ENCODE results near the gene UBP1. TPM values are rescaled to one million over a fixed set of nuclear protein-coding genes. Genes with fewer than 3 reads are reported as not detected.

Gene UBP1
- total and polyA plus RNA-seq, 2 experiments from 2014 or later = 33.5 to 50.3 TPM

- Histone ChIP-seq H3K4me2 (peak overlapping the region; percentile 85), H3K27me3 (no peaks in the 10 kb centered on the region), H2AFZ (no peak overlapping the region), H3K27ac (peak overlapping the region; percentile 96), H4K20me1 (ENCODE audit: insufficient read depth, poor library complexity, severe bottlenecking) (peaks cover 15% of the 10 kb centered on the region), H3K4me3 (no peak overlapping the region), H3K4me1 (ENCODE audit: insufficient read depth) (peaks cover 6% of the 10 kb centered on the region), H3K9me3 (ENCODE audit: low read depth) (no peaks in the 10 kb centered on the region), H3K9me2 (replicated peaks; ENCODE audit: insufficient read depth) (no peaks in the 10 kb centered on the region), H3K79me2 (peaks cover 25% of the 10 kb centered on the region), H3K36me3 (replicated peaks; ENCODE audit: insufficient read depth, low read depth) (no peaks in the 10 kb centered on the region)
- DNase-seq (ENCODE audit: low spot score) = no peak
- no peak for TF ChIP-seq EZH2 (IDR thresholded peaks at IDR 0.05; ENCODE audit: borderline replicate concordance)
- no peak for TF ChIP-seq EZH2phosphoT487 (IDR thresholded peaks at IDR 0.05; ENCODE audit: low read depth, severe bottlenecking, unreplicated experiment)
- TF ChIP-seq, protein P1, sequence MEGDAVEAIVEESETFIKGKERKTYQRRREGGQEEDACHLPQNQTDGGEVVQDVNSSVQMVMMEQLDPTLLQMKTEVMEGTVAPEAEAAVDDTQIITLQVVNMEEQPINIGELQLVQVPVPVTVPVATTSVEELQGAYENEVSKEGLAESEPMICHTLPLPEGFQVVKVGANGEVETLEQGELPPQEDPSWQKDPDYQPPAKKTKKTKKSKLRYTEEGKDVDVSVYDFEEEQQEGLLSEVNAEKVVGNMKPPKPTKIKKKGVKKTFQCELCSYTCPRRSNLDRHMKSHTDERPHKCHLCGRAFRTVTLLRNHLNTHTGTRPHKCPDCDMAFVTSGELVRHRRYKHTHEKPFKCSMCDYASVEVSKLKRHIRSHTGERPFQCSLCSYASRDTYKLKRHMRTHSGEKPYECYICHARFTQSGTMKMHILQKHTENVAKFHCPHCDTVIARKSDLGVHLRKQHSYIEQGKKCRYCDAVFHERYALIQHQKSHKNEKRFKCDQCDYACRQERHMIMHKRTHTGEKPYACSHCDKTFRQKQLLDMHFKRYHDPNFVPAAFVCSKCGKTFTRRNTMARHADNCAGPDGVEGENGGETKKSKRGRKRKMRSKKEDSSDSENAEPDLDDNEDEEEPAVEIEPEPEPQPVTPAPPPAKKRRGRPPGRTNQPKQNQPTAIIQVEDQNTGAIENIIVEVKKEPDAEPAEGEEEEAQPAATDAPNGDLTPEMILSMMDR (IDR thresholded peaks at IDR 0.05; ENCODE audit: poor library complexity) = no peak
- WGBS (ENCODE audit: low lambda C conversion rate, missing lambda C conversion rate) = 85% methylated on average over 4 of the region's 4 CpGs
These were observed 2.0 kb upstream of the UBP1 start for GRCh38 chr3:33442190-33442589.

DNA sequence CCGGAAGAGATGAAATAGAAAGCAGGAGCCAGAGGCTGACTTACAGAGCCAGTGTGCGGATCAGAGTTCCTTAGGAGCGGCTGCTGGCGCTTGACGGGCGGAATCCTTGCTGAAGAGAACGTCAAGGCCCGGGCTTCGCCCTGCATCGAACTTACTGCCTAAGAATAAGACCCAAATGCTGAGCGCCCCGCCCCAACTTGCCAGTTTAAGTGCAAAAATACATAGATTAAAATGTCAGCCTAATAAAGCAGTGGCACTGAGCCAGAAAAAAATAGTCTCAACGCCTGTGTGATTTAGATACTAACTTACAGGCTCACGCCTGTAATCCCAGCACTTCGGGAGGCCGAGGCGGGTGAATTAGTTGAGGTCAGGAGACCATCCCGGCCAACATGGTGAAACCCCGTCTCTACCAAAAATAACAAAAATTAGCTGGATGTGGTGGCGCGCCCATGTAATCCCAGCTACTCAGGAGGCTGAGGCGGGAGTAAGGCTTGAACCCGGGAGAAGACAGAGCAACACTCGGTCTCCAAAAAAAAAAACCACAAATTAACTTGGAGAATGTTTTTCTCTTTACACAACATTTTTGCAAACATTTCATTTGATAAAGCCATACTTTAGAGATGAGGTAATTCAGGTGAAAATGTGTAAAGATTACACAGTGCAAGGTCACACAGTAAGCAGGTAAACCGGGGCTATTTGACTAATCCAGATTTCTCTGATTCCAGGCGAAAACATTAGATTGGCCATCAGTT lies 1.2 kb upstream of the UBP1 start:
- H3K79me2 ChIP-seq = peaks cover 33% of the 10 kb centered on the region
- H3K9me3 ChIP-seq (ENCODE audit: low read depth) = no peaks in the 10 kb centered on the region
- H2AFZ ChIP-seq = peak overlapping the region; percentile 62
- H3K4me3 ChIP-seq = peak overlapping the region; percentile 57
- H3K9me2 ChIP-seq (replicated peaks; ENCODE audit: insufficient read depth) = no peaks in the 10 kb centered on the region
- H3K27me3 ChIP-seq = no peaks in the 10 kb centered on the region
- peak overlapping the region; percentile 85 for H3K4me2 ChIP-seq
- peak; percentile 77 for DNase-seq (ENCODE audit: low spot score)
- peaks cover 23% of the 10 kb centered on the region for H4K20me1 ChIP-seq (ENCODE audit: insufficient read depth, poor library complexity, severe bottlenecking)
- H3K36me3 ChIP-seq (replicated peaks; ENCODE audit: insufficient read depth, low read depth) = no peaks in the 10 kb centered on the region
- 34% methylated on average over 26 of the region's 26 CpGs for WGBS (ENCODE audit: low lambda C conversion rate, missing lambda C conversion rate)
- no peak for TF ChIP-seq EZH2phosphoT487 (IDR thresholded peaks at IDR 0.05; ENCODE audit: low read depth, severe bottlenecking, unreplicated experiment)
- no peak for TF ChIP-seq EZH2 (IDR thresholded peaks at IDR 0.05; ENCODE audit: borderline replicate concordance)
- TF ChIP-seq, protein P1 (IDR thresholded peaks at IDR 0.05; ENCODE audit: poor library complexity) = no peak
- H3K27ac ChIP-seq = peak overlapping the region; percentile 96
- peaks cover 6% of the 10 kb centered on the region for H3K4me1 ChIP-seq (ENCODE audit: insufficient read depth)

- no peak for TF ChIP-seq EZH2 (IDR thresholded peaks at IDR 0.05; ENCODE audit: borderline replicate concordance)
- TF ChIP-seq, protein P1 (IDR thresholded peaks at IDR 0.05; ENCODE audit: poor library complexity) = peak; percentile 10
- Histone ChIP-seq H3K4me2 (peak overlapping the region; percentile 87), H2AFZ (peak overlapping the region; percentile 57), H3K27ac (peak overlapping the region; percentile 99), H3K36me3 (replicated peaks; ENCODE audit: insufficient read depth, low read depth) (no peaks in the 10 kb centered on the region), H3K9me2 (replicated peaks; ENCODE audit: insufficient read depth) (no peaks in the 10 kb centered on the region), H3K9me3 (ENCODE audit: low read depth) (no peaks in the 10 kb centered on the region), H3K79me2 (peaks cover 50% of the 10 kb centered on the region), H3K27me3 (no peaks in the 10 kb centered on the region), H3K4me3 (peak overlapping the region; percentile 73), H4K20me1 (ENCODE audit: insufficient read depth, poor library complexity, severe bottlenecking) (peaks cover 39% of the 10 kb centered on the region), H3K4me1 (ENCODE audit: insufficient read depth) (peaks cover 6% of the 10 kb centered on the region)
- WGBS (ENCODE audit: low lambda C conversion rate, missing lambda C conversion rate) = 2% methylated on average over 49 of the region's 93 CpGs
- DNase-seq (ENCODE audit: low spot score) = peak; percentile 90
These were observed 468 bp downstream of the UBP1 start for GRCh38 chr3:33439546-33440327.

Data from hepatocyte (in vitro differentiated cells).